BE2C (cell line): ENCODE data around the gene TBX5.

ENCODE experiments used
- DNase-seq: peaks from one replicate; pipeline ENCODE4 v3.0.0-alpha.2; 2020
- H3K27me3 ChIP-seq: fragments of 250-450 bp; sonication (Bioruptor Pico); 2 replicates; pipeline ENCODE4 v1.5.1; 2020; ENCODE audit warnings: mild to moderate bottlenecking
- H3K36me3 ChIP-seq: fragments of 250-450 bp; sonication (Bioruptor Pico); 2 replicates; pipeline ENCODE4 v1.5.1; 2020; ENCODE audit warnings: mild to moderate bottlenecking
- H3K4me1 ChIP-seq: fragments of 250-450 bp; sonication (Bioruptor Pico); 2 replicates; pipeline ENCODE4 v1.5.1; 2020
- H3K4me3 ChIP-seq: 2 replicates; pipeline ENCODE4 v1.5.1; 2011; ENCODE audit warnings: low read depth, low read length
- H3K9me3 ChIP-seq: fragments of 250-450 bp; sonication (Bioruptor Pico); 2 replicates; pipeline ENCODE4 v1.5.1; 2020
- CTCF ChIP-seq: IDR thresholded peaks from 2 replicates; pipeline ENCODE4 v1.5.1; 2012; ENCODE audit warnings: mild to moderate bottlenecking, low read depth, low read length

TBX5 gene

GRCh38 chr12:114420182-114420943, 14.4 kb upstream of the TBX5 start:
- no peak for TF ChIP-seq CTCF
- no peak overlapping the region for H3K4me3 ChIP-seq
- no peaks in the 10 kb centered on the region for H3K36me3 ChIP-seq
- DNase-seq = no peak
- no peaks in the 10 kb centered on the region for H3K9me3 ChIP-seq
- H3K27me3 ChIP-seq = peaks cover 49% of the 10 kb centered on the region
- no peaks in the 10 kb centered on the region for H3K4me1 ChIP-seq

- TF ChIP-seq CTCF = no peak
- DNase-seq = no peak
- Histone ChIP-seq H3K9me3 (no peaks in the 10 kb centered on the region), H3K4me3 (no peak overlapping the region), H3K4me1 (no peaks in the 10 kb centered on the region), H3K27me3 (peaks cover 82% of the 10 kb centered on the region), H3K36me3 (no peaks in the 10 kb centered on the region)
These were observed 10.1 kb upstream of the TBX5 start for GRCh38 chr12:114416028-114416427.

GRCh38 chr12:114415525-114415868, 9.6 kb upstream of the TBX5 start:
- no peak for DNase-seq
- H3K36me3 ChIP-seq = no peaks in the 10 kb centered on the region
- no peak for TF ChIP-seq CTCF
- H3K4me3 ChIP-seq = no peak overlapping the region
- no peaks in the 10 kb centered on the region for H3K4me1 ChIP-seq
- H3K27me3 ChIP-seq = peaks cover 82% of the 10 kb centered on the region
- H3K9me3 ChIP-seq = no peaks in the 10 kb centered on the region

- H3K27me3 ChIP-seq = peaks cover 85% of the 10 kb centered on the region
- no peaks in the 10 kb centered on the region for H3K9me3 ChIP-seq
- no peak for DNase-seq
- no peaks in the 10 kb centered on the region for H3K36me3 ChIP-seq
- no peaks in the 10 kb centered on the region for H3K4me1 ChIP-seq
- H3K4me3 ChIP-seq = no peak overlapping the region
- no peak for TF ChIP-seq CTCF
These were observed 9.1 kb upstream of the TBX5 start for GRCh38 chr12:114414866-114415524.

- no peaks in the 10 kb centered on the region for H3K4me1 ChIP-seq
- no peak overlapping the region for H3K4me3 ChIP-seq
- no peaks in the 10 kb centered on the region for H3K36me3 ChIP-seq
- no peak for DNase-seq
- no peaks in the 10 kb centered on the region for H3K9me3 ChIP-seq
- H3K27me3 ChIP-seq = peaks cover 88% of the 10 kb centered on the region
- no peak for TF ChIP-seq CTCF
These were observed 8.3 kb upstream of the TBX5 start for GRCh38 chr12:114414031-114414865.
